Thyroid gland (tissue), 4 donors: ENCODE data around the gene ELAVL2. TPM values are rescaled to one million over a fixed set of nuclear protein-coding genes. Genes with fewer than 3 reads are reported as not detected.

Experiments used
- DNase-seq, 2 donors: peaks; one replicate each; pipeline ENCODE4 v3.0.0-alpha.2; 2019
- H3K27ac ChIP-seq, 3 donors: fragments of 200-600 bp; sonication (generic); 1 replicate in 2 of 3; 2 replicates in 1 of 3; pipeline ENCODE4 v1.5.1; 2016 to 2019; ENCODE audit warnings: mild to moderate bottlenecking in 1 of 3, moderate library complexity in 1 of 3
- H3K27me3 ChIP-seq: fragments of 200-600 bp; sonication (generic); one replicate; pipeline ENCODE4 v1.5.1; 2019
- H3K36me3 ChIP-seq, 2 donors: fragments of 200-600 bp; sonication (generic); one replicate each; pipeline ENCODE4 v1.5.1; 2016 to 2019
- H3K4me1 ChIP-seq, 2 donors: fragments of 200-600 bp; sonication (generic); one replicate each; pipeline ENCODE4 v1.5.1; 2017 to 2019
- H3K4me3 ChIP-seq, 3 donors: fragments of 200-600 bp; sonication (generic); replicated peaks in 1 of 3; 1 replicate in 2 of 3; 2 replicates in 1 of 3; pipeline ENCODE4 v1.5.1; 2016; ENCODE audit warnings: mild to moderate bottlenecking in 1 of 3
- H3K9me3 ChIP-seq: fragments of 200-600 bp; sonication (generic); one replicate; pipeline ENCODE4 v1.5.1; 2017
- POLR2A ChIP-seq, 2 donors: fragments of 450-650 bp; IDR thresholded peaks; one replicate each; pipeline ENCODE4 v1.6.1; 2017; ENCODE audit warnings: antibody characterized with exemption in 2 of 2, mild to moderate bottlenecking in 2 of 2, moderate library complexity in 1 of 2
- WGBS, 2 donors: methylation state at CpG; one replicate each; pipeline ENCODE4 v1.1.5; 2017; 5-methylcytosine and 5-hydroxymethylcytosine counted together
- intact Hi-C: fragments of 100-400 bp; cut with DNase I; formaldehyde crosslinking; loops from one replicate; pipeline ENCODE4 v1.15.1; 2023
- total RNA-seq, 4 donors: library from RNA; depleted of rRNA; stranded (reverse); fragments of >200 nt; gene quantifications; one replicate each; pipeline ENCODE4 v1.2.3, GENCODE V29; 2016
- TF ChIP-seq, protein P1 (sequence below), 6 experiments: fragments of 200-600 bp in 3 of 6; fragments of 450-650 bp in 3 of 6; sonication (generic) in 3 of 6; IDR thresholded peaks; one replicate each; pipeline ENCODE4 v1.5.1; 2016 to 2019; ENCODE audit warnings: antibody characterized with exemption in 6 of 6, mild to moderate bottlenecking in 2 of 6, inconsistent platforms in 1 of 6, moderate library complexity in 1 of 6

Gene ELAVL2
- total RNA-seq, 4 donors from 2014 or later, result 0.24 to 0.33 (median 0.27) TPM; not detected in 1

DNA sequence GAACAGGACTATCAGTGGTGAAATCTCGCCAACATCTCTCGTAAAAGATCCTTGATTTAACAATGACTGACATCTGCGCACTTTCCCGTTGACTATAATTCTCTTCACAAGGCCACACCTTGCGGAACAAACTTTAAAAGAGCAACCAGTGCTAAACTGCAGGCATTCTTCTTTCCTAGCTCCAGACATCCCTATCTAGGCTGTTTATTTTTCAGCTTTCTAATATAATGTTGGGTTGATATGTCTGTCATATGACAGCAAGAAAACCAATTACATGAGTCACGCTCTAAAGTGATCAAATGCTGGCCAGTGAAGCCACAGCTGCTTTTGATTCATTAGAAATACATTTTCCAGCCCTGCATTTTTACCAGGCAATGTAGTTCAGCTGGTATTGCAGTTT is 162.5 kb downstream of the ELAVL2 start:
- Histone ChIP-seq H3K4me1 (no peaks in the 10 kb centered on the region), H3K9me3 (no peaks in the 10 kb centered on the region), H3K27ac (no peak overlapping the region), H3K27me3 (no peaks in the 10 kb centered on the region), H3K4me3 (no peak overlapping the region), H3K36me3 (no peaks in the 10 kb centered on the region)
- TF ChIP-seq, protein P1, sequence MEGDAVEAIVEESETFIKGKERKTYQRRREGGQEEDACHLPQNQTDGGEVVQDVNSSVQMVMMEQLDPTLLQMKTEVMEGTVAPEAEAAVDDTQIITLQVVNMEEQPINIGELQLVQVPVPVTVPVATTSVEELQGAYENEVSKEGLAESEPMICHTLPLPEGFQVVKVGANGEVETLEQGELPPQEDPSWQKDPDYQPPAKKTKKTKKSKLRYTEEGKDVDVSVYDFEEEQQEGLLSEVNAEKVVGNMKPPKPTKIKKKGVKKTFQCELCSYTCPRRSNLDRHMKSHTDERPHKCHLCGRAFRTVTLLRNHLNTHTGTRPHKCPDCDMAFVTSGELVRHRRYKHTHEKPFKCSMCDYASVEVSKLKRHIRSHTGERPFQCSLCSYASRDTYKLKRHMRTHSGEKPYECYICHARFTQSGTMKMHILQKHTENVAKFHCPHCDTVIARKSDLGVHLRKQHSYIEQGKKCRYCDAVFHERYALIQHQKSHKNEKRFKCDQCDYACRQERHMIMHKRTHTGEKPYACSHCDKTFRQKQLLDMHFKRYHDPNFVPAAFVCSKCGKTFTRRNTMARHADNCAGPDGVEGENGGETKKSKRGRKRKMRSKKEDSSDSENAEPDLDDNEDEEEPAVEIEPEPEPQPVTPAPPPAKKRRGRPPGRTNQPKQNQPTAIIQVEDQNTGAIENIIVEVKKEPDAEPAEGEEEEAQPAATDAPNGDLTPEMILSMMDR (IDR thresholded peaks at IDR 0.05), result no peak
- no peak for TF ChIP-seq POLR2A (IDR thresholded peaks at IDR 0.05)
- intact Hi-C loops, result no loop called here
- DNase-seq, result no peak
- 87% methylated on average over 6 of the region's 6 CpGs for WGBS, 2 donors

DNA sequence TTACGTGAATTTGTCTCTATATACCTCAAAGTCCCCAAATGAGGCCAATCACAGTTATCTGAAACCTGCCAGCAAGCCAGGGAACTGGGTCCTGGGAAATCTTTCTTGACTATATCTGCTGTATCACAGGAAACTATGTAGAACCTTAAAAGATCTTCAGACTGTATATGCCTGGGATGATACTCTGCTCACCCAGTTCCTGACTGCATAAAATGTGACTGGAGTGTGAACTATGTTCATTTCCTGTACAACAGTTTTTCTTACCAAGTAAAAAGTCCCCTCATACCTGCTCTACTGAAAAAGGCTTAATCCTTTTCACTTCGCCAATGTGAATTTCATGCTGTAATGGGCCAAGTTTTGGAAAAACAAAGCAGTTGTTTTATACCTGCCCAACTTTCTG is 162.9 kb downstream of the ELAVL2 start:
- Histone ChIP-seq H3K9me3 (no peaks in the 10 kb centered on the region), H3K36me3 (no peaks in the 10 kb centered on the region), H3K4me1 (no peaks in the 10 kb centered on the region), H3K27ac (no peak overlapping the region), H3K27me3 (no peaks in the 10 kb centered on the region), H3K4me3 (no peak overlapping the region)
- TF ChIP-seq, protein P1 (IDR thresholded peaks at IDR 0.05), result no peak
- TF ChIP-seq POLR2A (IDR thresholded peaks at IDR 0.05), result no peak
- intact Hi-C loops, result no loop called here
- no peak for DNase-seq
- WGBS, 2 donors, result 90 to 92% methylated on average over 2 of the region's 2 CpGs

DNA sequence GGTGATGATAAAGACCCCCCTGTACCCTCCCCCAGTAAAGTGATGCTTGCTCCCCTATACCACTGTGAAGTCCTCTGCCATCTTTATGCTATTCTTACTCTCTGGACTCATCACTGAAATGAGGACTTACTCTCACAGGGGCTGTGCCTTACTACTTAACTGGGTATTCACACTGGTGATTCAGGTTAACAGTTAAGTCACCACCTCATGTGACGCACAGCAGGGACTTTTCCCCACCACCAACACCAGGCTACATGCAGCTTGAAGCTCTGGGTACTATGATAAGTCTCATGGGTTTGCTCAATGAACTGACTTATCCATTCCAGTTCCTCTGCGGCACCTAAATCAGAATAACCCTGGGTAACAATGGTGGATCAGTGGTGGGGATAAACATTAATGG is 163.7 kb downstream of the ELAVL2 start:
- H3K4me3 ChIP-seq, result no peak overlapping the region
- no peak overlapping the region for H3K27ac ChIP-seq
- H3K27me3 ChIP-seq, result no peaks in the 10 kb centered on the region
- no peak for DNase-seq
- no peak for TF ChIP-seq POLR2A (IDR thresholded peaks at IDR 0.05)
- TF ChIP-seq, protein P1 (IDR thresholded peaks at IDR 0.05), result no peak
- no peaks in the 10 kb centered on the region for H3K4me1 ChIP-seq
- intact Hi-C loops, result no loop called here
- no peaks in the 10 kb centered on the region for H3K36me3 ChIP-seq
- WGBS, 2 donors, result 90 to 94% methylated on average over 2 of the region's 2 CpGs
- H3K9me3 ChIP-seq, result no peaks in the 10 kb centered on the region

DNA sequence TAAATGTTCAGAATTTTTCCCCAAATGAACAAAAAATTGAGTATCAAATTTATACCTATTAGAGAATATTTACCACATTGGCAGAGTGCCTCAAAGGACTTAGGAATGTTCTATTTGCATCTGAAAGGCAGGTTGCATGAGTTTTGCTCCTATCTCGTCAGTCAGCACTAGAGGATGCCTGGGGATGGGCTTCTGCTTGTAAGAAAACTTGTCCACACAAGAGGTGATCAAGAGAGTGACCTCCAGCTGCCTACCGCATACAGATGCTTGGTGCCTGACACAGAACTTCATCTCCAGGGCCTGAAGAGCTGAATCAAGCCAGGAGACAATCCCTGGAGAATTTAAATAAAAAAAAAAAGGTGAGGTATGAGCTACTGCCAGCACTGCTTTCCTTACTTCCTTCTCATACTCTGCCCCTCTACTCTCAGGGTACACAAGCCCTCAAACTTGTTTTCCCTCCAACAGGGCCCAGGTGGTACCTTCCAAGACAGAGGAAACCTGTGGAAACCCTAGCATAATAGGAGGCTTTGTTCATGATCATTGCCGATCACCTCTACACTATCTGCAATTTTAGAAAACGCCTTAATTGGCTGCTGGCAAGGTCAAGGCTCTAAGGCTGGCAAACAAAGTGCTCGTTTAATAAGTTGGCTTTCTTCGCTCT is 166.6 kb downstream of the ELAVL2 start:
- Histone ChIP-seq H3K9me3 (no peaks in the 10 kb centered on the region), H3K27me3 (no peaks in the 10 kb centered on the region), H3K4me3 (no peak overlapping the region), H3K27ac (no peak overlapping the region), H3K36me3 (no peaks in the 10 kb centered on the region), H3K4me1 (no peaks in the 10 kb centered on the region)
- no peak for DNase-seq
- 72 to 83% methylated on average over 6 of the region's 6 CpGs for WGBS, 2 donors
- TF ChIP-seq POLR2A (IDR thresholded peaks at IDR 0.05), result no peak
- TF ChIP-seq, protein P1 (IDR thresholded peaks at IDR 0.05), result no peak
- intact Hi-C loops, result no loop called here

DNA sequence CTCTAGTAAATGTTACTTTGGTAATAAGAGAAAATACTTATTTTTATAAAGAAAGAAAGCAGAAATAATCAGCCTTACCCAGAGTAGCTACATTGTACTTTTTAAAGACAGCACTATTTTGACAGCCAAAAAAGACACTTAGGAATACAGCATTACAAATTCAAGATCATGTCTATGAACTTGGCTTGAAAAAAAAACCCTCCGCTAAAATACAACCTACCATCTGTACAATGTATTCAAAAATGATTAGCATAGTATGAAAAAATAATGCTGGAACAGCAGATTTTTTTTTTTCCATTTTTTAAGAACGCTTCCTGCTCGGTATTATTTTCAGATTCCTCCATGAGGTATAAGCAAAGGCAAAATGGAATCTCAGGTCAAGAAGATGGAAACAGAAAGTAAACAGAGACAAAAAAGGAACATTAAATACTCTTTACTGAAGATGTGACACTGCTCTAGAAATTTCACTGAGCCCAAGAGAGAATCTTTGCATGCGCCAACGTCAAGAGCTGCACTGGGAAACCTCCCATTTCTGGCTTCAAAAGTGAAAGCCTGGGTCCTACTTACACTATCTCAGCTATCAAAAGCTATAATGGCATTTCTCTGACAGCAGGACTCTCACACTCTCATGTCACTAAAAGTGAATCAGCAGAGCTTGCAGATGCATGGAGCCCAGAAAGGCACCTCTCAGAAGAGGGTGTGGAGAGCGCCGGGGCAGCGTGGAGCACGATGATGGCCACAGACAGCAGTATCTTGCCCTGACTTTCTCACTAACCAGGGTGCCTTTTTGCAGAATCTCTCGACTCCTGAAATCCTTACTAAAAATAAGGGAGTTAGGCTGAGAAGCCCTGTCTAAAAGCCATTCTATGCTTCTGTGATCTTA is 167.4 kb downstream of the ELAVL2 start:
- Histone ChIP-seq H3K9me3 (no peaks in the 10 kb centered on the region), H3K27ac (no peak overlapping the region), H3K4me1 (no peaks in the 10 kb centered on the region), H3K4me3 (no peak overlapping the region), H3K36me3 (no peaks in the 10 kb centered on the region), H3K27me3 (no peaks in the 10 kb centered on the region)
- WGBS, 2 donors, result 83 to 87% methylated on average over 10 of the region's 10 CpGs
- no peak for DNase-seq
- TF ChIP-seq, protein P1 (IDR thresholded peaks at IDR 0.05), result no peak
- TF ChIP-seq POLR2A (IDR thresholded peaks at IDR 0.05), result no peak
- intact Hi-C loops, result no loop called here
